Body of pancreas (tissue), 4 donors: ENCODE measurements around the gene RGS6. TPM values are rescaled to one million over a fixed set of nuclear protein-coding genes. Genes with fewer than 3 reads are reported as not detected.

ENCODE experiments used
- ATAC-seq: fragments of 150-250 bp; one replicate; pipeline ENCODE4 v1.9.1; 2016
- DNase-seq, 4 donors: peaks; one replicate each; pipeline ENCODE4 v3.0.0-alpha.2; 2019
- H3K27ac ChIP-seq, 4 donors: fragments of 200-600 bp; sonication (generic); 1 replicate in 3 of 4; 2 replicates in 1 of 4; pipeline versions ENCODE4 v1.5.1 to v1.6.1; 2016 to 2019; ENCODE audit warnings: mild to moderate bottlenecking in 1 of 4, mixed read lengths in 1 of 4, moderate library complexity in 1 of 4
- H3K27me3 ChIP-seq, 2 donors: fragments of 200-600 bp; sonication (generic); one replicate each; pipeline ENCODE4 v1.6.0; 2016; ENCODE audit warnings: mild to moderate bottlenecking in 1 of 2
- H3K36me3 ChIP-seq, 2 donors: fragments of 200-600 bp; sonication (generic); replicated peaks in 1 of 2; 2 replicates each; pipeline ENCODE4 v1.5.1; 2016; ENCODE audit warnings: low read depth in 2 of 2; ENCODE audit not compliant: insufficient read depth in 1 of 2
- H3K4me1 ChIP-seq: fragments of 200-600 bp; sonication (generic); one replicate; pipeline ENCODE4 v1.6.0; 2016
- H3K4me3 ChIP-seq, 2 donors: fragments of 200-600 bp; sonication (generic); 1 replicate in 1 of 2; 2 replicates in 1 of 2; pipeline ENCODE4 v1.5.1; 2016 to 2019
- H3K9me3 ChIP-seq, 3 donors: fragments of 200-600 bp; sonication (generic); 1 replicate in 2 of 3; 2 replicates in 1 of 3; pipeline ENCODE4 v1.5.1; 2016
- CTCF ChIP-seq, 7 experiments: fragments of 450-650 bp in 4 of 7; fragments of 200-600 bp in 3 of 7; sonication (generic) in 3 of 7; IDR thresholded peaks; one replicate each; pipeline ENCODE4 v1.5.1; 2016 to 2019; ENCODE audit warnings: antibody characterized with exemption in 7 of 7
- POLR2A ChIP-seq, 3 donors: fragments of 450-650 bp; IDR thresholded peaks; one replicate each; pipeline ENCODE4 v1.6.1; 2016; ENCODE audit warnings: antibody characterized with exemption in 3 of 3, mild to moderate bottlenecking in 2 of 3
- WGBS, 2 donors: methylation state at CpG; one replicate each; pipeline ENCODE4 v1.1.5; 2017; 5-methylcytosine and 5-hydroxymethylcytosine counted together
- intact Hi-C: fragments of 100-400 bp; cut with DNase I; formaldehyde crosslinking; loops from one replicate; pipeline ENCODE4 v1.15.1; 2023
- total RNA-seq, 2 donors: library from RNA; depleted of rRNA; stranded (reverse); fragments of >200 nt; gene quantifications; one replicate each; pipeline ENCODE4 v1.1.0, GENCODE V29; 2016

RGS6 gene
- total RNA-seq, 2 donors from 2014 or later, result 0.26 to 1.3 TPM

DNA sequence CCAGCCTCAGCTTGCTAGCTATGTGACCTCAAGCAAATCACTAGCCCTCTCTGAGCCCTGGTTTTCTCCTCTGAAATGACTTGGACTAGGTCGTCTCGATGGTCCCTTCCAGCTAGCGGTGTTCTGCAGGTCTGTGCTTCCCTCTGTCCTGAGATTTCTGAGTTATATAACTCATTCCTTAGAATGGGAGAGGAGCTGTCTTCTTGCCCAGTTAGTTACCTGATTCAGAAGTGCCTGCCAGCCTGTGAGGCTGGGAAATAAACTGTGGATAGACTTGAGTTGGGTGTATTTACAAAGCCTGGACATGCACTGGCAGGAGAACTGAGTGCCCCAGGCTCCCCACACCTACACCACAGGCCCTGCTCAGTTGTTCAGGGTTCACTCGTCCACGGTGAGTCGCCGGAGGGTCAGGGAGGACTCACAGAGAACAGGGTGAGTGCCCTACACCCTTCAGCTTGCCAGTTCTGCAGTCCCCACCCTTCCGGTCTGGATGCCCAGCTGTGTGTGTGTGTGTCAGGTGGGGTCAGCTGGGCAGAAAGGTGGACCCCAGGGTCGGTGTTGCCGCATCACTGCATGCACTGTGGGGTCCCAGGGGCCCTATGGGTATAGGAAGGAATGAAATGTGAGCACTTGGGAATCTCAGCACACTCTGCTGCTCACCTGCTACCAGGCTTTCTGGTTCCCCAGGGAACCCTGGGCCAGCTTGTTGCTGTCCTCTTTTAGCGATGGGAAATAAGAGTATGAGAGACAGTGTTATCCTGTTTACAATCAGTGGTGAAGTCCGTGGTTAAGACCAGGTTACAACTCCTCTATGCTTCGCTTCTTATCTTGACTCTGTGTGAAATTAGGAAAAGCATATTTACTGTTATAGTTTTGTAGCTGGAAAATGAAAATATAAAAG lies 613.4 kb downstream of the RGS6 start:
- DNase-seq (no peak), ATAC-seq (no peak)
- H3K36me3 ChIP-seq, result no peaks in the 10 kb centered on the region
- H3K9me3 ChIP-seq, result no peaks in the 10 kb centered on the region
- WGBS, 2 donors, result 78 to 81% methylated on average over 8 to 12 of the region's 13 CpGs
- intact Hi-C loops, result no loop called here
- no peak overlapping the region for H3K4me3 ChIP-seq
- TF ChIP-seq CTCF (IDR thresholded peaks at IDR 0.05), result no peak
- no peak for TF ChIP-seq POLR2A (IDR thresholded peaks at IDR 0.05)
- H3K4me1 ChIP-seq, result no peaks in the 10 kb centered on the region
- H3K27me3 ChIP-seq, result no peaks in the 10 kb centered on the region
- H3K27ac ChIP-seq, result no peak overlapping the region

- intact Hi-C loops, result no loop called here
- ATAC-seq (no peak), DNase-seq (no peak)
- no peak overlapping the region for H3K4me3 ChIP-seq
- H3K36me3 ChIP-seq, result no peaks in the 10 kb centered on the region
- H3K4me1 ChIP-seq, result no peaks in the 10 kb centered on the region
- H3K27ac ChIP-seq, result no peak overlapping the region
- H3K27me3 ChIP-seq, result no peaks in the 10 kb centered on the region
- no peaks in the 10 kb centered on the region for H3K9me3 ChIP-seq
- 76 to 83% methylated on average over 15 to 16 of the region's 16 CpGs for WGBS, 2 donors
- no peak for TF ChIP-seq CTCF (IDR thresholded peaks at IDR 0.05)
- no peak for TF ChIP-seq POLR2A (IDR thresholded peaks at IDR 0.05)
Observed at GRCh38 chr14:72546344-72547016, 614.3 kb downstream of the RGS6 start.

GRCh38 chr14:72547999-72548398 lies 615.8 kb downstream of the RGS6 start:
- Histone ChIP-seq H3K4me3 (no peak overlapping the region), H3K36me3 (no peaks in the 10 kb centered on the region), H3K27ac (no peak overlapping the region), H3K27me3 (no peaks in the 10 kb centered on the region), H3K4me1 (no peaks in the 10 kb centered on the region), H3K9me3 (no peaks in the 10 kb centered on the region)
- DNase-seq, result no peak
- no peak for ATAC-seq
- TF ChIP-seq CTCF (IDR thresholded peaks at IDR 0.05), result peak in 1 of 7 experiments; percentile 3
- TF ChIP-seq POLR2A (IDR thresholded peaks at IDR 0.05), result no peak
- intact Hi-C loops, result no loop called here
- WGBS, 2 donors, result 83 to 88% methylated on average over 9 of the region's 9 CpGs

DNA sequence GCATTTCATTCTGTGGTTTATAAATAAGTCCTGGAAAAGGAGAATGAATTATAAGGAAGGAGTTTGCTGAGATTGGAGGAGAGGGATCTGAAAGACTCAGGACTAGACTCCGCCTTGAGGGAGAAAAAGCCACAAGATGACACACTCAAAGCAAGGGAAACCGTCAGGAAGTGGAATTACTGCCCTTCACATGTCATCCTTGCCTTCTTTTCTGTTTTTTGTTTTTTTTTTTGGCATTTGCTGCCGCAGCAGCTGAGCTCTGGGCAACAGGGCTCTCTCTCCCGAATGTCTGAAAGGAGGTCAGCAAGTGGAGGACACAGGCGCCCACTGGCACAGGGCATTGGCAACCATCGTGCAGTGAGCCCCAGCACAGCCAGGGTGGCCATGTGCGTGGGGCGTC lies 616.8 kb downstream of the RGS6 start:
- Histone ChIP-seq H3K27me3 (no peaks in the 10 kb centered on the region), H3K36me3 (no peaks in the 10 kb centered on the region), H3K27ac (no peak overlapping the region), H3K4me1 (no peaks in the 10 kb centered on the region), H3K4me3 (no peak overlapping the region), H3K9me3 (no peaks in the 10 kb centered on the region)
- intact Hi-C loops, result no loop called here
- 72 to 81% methylated on average over 8 of the region's 8 CpGs for WGBS, 2 donors
- ATAC-seq, result no peak
- TF ChIP-seq POLR2A (IDR thresholded peaks at IDR 0.05) (no peak), CTCF (IDR thresholded peaks at IDR 0.05) (no peak)
- DNase-seq, result no peak
